Kidney (tissue), 14 donors: ENCODE measurements around the gene GNB5. TPM values are rescaled to one million over a fixed set of nuclear protein-coding genes. Genes with fewer than 3 reads are reported as not detected.
A peak's percentile ranks its signal among the peaks of the same experiment; 100 is the strongest.

Experiments
- DNase-seq, 5 donors: peaks; one replicate each; pipeline ENCODE4 v3.0.0-alpha.2; 2013 to 2020
- FAIRE-seq: peaks from 2 replicates; lab custom pipeline; 2012; peaks lifted over from hg19 to GRCh38; lab: Jason Lieb, UNC
- H3K27ac ChIP-seq, 2 donors: one replicate each; pipeline ENCODE4 v1.7.0; 2013; ENCODE audit warnings: low read depth in 2 of 2, low read length in 2 of 2, inconsistent platforms in 1 of 2
- H3K27me3 ChIP-seq: one replicate; pipeline ENCODE4 v1.7.1; 2013; ENCODE audit warnings: low read length, inconsistent platforms; ENCODE audit not compliant: control insufficient read depth, insufficient read depth
- H3K36me3 ChIP-seq, 3 donors: one replicate each; pipeline versions ENCODE4 v1.7.0 to v1.7.1; 2013; ENCODE audit warnings: low read length in 3 of 3, control low read depth in 1 of 3, inconsistent platforms in 1 of 3; ENCODE audit not compliant: insufficient read depth in 3 of 3, control insufficient read depth in 2 of 3
- H3K4me1 ChIP-seq, 3 donors: one replicate each; pipeline versions ENCODE4 v1.7.0 to v1.7.1; 2013; ENCODE audit warnings: low read length in 3 of 3, inconsistent platforms in 1 of 3, low read depth in 1 of 3; ENCODE audit not compliant: control insufficient read depth in 2 of 3, insufficient read depth in 2 of 3
- H3K4me3 ChIP-seq, 3 donors: one replicate each; pipeline versions ENCODE4 v1.7.0 to v1.8.1; 2013; ENCODE audit warnings: low read length in 3 of 3, control low read depth in 1 of 3, inconsistent platforms in 1 of 3
- H3K9ac ChIP-seq, 3 donors: one replicate each; pipeline versions ENCODE4 v1.7.0 to v1.7.1; 2013; ENCODE audit warnings: low read length in 3 of 3, control low read depth in 1 of 3, inconsistent platforms in 1 of 3
- H3K9me3 ChIP-seq, 3 donors: one replicate each; pipeline versions ENCODE4 v1.7.0 to v1.7.1; 2013; ENCODE audit warnings: low read length in 3 of 3, control low read depth in 1 of 3, inconsistent platforms in 1 of 3; ENCODE audit not compliant: control insufficient read depth in 2 of 3, insufficient read depth in 1 of 3
- intact Hi-C: fragments of 100-400 bp; cut with DNase I; formaldehyde crosslinking; loops from one replicate; pipeline ENCODE4 v1.11.1; 2022
- polyA plus RNA-seq: library from polyadenylated mRNA; stranded (reverse); fragments of 350-450 nt; fragmentation: Illumina TruSeq; extraction: RNeasy Lipid Tissue Mini Kit (QIAGEN cat#74804); gene quantifications from one replicate; pipeline ENCODE4 v1.2.3, GENCODE V29; 2014; ENCODE audit warnings: low read depth, low replicate concordance; ENCODE audit not compliant: insufficient read depth
- total RNA-seq: library from RNA; stranded (reverse); fragmentation: NEBNext Ultra II Directional; extraction: Animal tissue kit (Norgen Biotek cat#: 25700); gene quantifications from one replicate; pipeline ENCODE4 v1.2.1, GENCODE V29; 2021
- TF ChIP-seq, protein P1 (sequence below): IDR thresholded peaks from 3 replicates; pipeline ENCODE4 v1.5.1; 2012; ENCODE audit warnings: mild to moderate bottlenecking, moderate library complexity, borderline replicate concordance; ENCODE audit not compliant: insufficient read depth; ENCODE audit errors: extremely low read depth
- donor health status: control.
- donor health status: control.
- donor health status: control.
- donor health status: control.
- donor health status: control.
- donor health status: DM: yes; HTN: yes; CAD: no.
- donor health status: Normal renal cell carcinoma (clear cell type).

GNB5 gene
- total and polyA plus RNA-seq, 2 donors from 2014 or later = 28.3 to 43.6 TPM

DNA sequence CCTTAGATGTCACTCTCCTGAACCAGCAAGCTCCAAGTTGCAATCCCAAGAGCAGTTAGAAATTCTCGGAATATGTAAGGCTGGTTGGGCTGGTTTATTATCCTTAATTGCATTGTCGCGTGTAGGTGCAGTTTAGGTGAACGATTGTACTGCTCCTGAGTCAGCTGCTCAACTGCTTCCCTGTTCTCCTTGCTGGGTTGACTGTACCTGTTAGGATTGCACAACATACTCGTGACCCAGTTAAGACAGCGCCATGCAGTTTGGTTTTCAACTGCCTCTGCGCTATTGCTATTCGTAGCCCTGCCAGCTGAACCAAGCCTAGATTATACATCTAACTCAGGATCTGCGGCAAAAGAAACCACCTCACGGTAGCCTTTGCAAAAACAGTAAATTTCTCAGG lies 119.6 kb downstream of the GNB5 start:
- TF ChIP-seq, protein P1, sequence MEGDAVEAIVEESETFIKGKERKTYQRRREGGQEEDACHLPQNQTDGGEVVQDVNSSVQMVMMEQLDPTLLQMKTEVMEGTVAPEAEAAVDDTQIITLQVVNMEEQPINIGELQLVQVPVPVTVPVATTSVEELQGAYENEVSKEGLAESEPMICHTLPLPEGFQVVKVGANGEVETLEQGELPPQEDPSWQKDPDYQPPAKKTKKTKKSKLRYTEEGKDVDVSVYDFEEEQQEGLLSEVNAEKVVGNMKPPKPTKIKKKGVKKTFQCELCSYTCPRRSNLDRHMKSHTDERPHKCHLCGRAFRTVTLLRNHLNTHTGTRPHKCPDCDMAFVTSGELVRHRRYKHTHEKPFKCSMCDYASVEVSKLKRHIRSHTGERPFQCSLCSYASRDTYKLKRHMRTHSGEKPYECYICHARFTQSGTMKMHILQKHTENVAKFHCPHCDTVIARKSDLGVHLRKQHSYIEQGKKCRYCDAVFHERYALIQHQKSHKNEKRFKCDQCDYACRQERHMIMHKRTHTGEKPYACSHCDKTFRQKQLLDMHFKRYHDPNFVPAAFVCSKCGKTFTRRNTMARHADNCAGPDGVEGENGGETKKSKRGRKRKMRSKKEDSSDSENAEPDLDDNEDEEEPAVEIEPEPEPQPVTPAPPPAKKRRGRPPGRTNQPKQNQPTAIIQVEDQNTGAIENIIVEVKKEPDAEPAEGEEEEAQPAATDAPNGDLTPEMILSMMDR = no peak
- no peak for FAIRE-seq
- Histone ChIP-seq H3K9ac (no peak overlapping the region), H3K27ac (no peak overlapping the region), H3K27me3 (no peaks in the 10 kb centered on the region), H3K4me3 (no peak overlapping the region), H3K4me1 (peaks cover 0 to 15% (median 0%) of the 10 kb centered on the region in 3 donors), H3K9me3 (no peaks in the 10 kb centered on the region), H3K36me3 (no peaks in the 10 kb centered on the region)
- intact Hi-C loops = no loop called here
- peak in 1 of 5 donors; percentile 12 for DNase-seq

DNA sequence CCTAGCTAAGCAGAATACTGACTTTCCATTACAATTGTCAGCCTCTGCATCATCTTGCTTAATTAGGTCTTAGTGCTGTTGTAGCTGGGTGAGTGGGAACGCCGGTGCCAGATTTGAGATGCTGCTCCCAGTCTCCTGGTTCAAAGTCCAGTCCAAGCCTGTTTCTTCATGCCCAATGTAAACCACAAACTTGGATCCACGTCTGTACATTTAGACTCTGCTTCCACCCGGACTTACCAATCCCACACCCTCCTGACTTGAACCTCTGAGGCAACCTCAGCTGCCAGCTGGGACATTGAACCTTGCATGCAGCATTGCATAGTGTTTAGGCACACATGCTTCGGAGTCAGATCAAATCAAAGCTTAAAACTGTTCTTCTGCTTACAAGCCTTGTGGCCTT lies 121.6 kb downstream of the GNB5 start:
- DNase-seq (no peak), FAIRE-seq (no peak)
- TF ChIP-seq, protein P1 = no peak
- no peak overlapping the region for H3K9ac ChIP-seq
- H3K4me1 ChIP-seq = peaks cover 0 to 15% (median 0%) of the 10 kb centered on the region in 3 donors
- H3K36me3 ChIP-seq = no peaks in the 10 kb centered on the region
- no peaks in the 10 kb centered on the region for H3K27me3 ChIP-seq
- H3K4me3 ChIP-seq = no peak overlapping the region
- no peak overlapping the region for H3K27ac ChIP-seq
- intact Hi-C loops = no loop called here
- no peaks in the 10 kb centered on the region for H3K9me3 ChIP-seq

DNA sequence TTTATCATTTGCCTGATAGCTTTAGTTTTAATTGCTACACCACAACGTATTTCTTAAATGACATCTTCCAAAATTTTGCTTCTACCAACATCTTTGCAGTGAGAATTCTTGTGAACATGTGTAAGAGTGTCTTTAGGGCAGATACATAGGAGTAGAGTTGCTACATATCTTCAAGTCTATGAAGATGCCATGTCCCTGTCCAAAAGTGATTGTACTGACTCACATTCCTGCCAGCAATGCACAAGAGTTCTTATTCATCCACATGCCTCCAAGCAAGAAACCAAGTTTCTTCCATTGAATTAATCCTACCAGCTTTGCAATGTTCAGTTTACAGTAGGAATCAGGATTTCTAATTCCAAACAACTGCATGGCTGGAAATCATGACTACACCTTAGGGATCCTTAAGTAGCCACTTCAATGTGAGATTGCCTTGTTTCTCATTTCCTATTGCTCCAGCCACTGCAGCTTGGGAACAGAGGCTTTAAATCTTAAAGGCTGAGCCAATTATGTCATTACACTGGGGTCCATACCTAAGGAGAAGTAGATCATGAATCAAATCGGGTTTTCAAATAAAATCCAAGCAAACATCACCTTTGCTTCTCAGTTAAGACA lies 123.1 kb downstream of the GNB5 start:
- H3K4me3 ChIP-seq = no peak overlapping the region
- H3K9ac ChIP-seq = no peak overlapping the region
- peaks cover 0 to 15% (median 0%) of the 10 kb centered on the region in 3 donors for H3K4me1 ChIP-seq
- no peak overlapping the region for H3K27ac ChIP-seq
- H3K27me3 ChIP-seq = no peaks in the 10 kb centered on the region
- intact Hi-C loops = no loop called here
- FAIRE-seq = no peak
- peaks cover 0 to 7% (median 0%) of the 10 kb centered on the region in 3 donors for H3K36me3 ChIP-seq
- TF ChIP-seq, protein P1 = no peak
- H3K9me3 ChIP-seq = no peaks in the 10 kb centered on the region
- no peak for DNase-seq
